OCI-LY1 (cell line): ENCODE measurements around the gene PTCHD1.

Experiments used
- CTCF ChIP-seq: fragments of 200-600 bp; sonication (generic), shearing (Covaris generic); IDR thresholded peaks from 2 replicates; pipeline ENCODE4 v1.5.1; 2017; ENCODE audit warnings: mild to moderate bottlenecking, antibody characterized with exemption, low read length, moderate library complexity, mixed read lengths
- EZH2 ChIP-seq: fragments of 200-600 bp; sonication (generic), shearing (Covaris generic); IDR thresholded peaks from 2 replicates; pipeline ENCODE4 v1.8.0; 2017; ENCODE audit warnings: borderline replicate concordance, mixed run types, mild to moderate bottlenecking, antibody characterized with exemption, low read length, moderate library complexity, mixed read lengths

GRCh38 chrX:23333842-23334520 is 668 bp upstream of the PTCHD1 start:
- TF ChIP-seq EZH2 (no peak), CTCF (no peak)
